Tibial nerve (tissue), 4 donors: ENCODE measurements around the gene ZNF644. TPM values are rescaled to one million over a fixed set of nuclear protein-coding genes. Genes with fewer than 3 reads are reported as not detected.

Experiments used
- DNase-seq, 2 donors: peaks; one replicate each; pipeline ENCODE4 v3.0.0-alpha.2; 2019; ENCODE audit warnings: low spot score in 2 of 2
- H3K27ac ChIP-seq, 4 donors: fragments of 200-600 bp; sonication (generic) in 3 of 4; one replicate each; pipeline ENCODE4 v1.5.1; 2017 to 2019; ENCODE audit warnings: mild to moderate bottlenecking in 1 of 4
- H3K27me3 ChIP-seq, 2 donors: fragments of 200-600 bp; sonication (generic) in 1 of 2; one replicate each; pipeline versions ENCODE4 v1.5.1 to v1.6.0; 2017 to 2019
- H3K36me3 ChIP-seq, 3 donors: fragments of 200-600 bp; sonication (generic); one replicate each; pipeline ENCODE4 v1.5.1; 2018 to 2019
- H3K4me1 ChIP-seq, 4 donors: fragments of 200-600 bp; sonication (generic) in 3 of 4; one replicate each; pipeline ENCODE4 v1.5.1; 2017 to 2019
- H3K4me3 ChIP-seq, 4 donors: fragments of 200-600 bp; sonication (generic) in 3 of 4; one replicate each; pipeline ENCODE4 v1.5.1; 2017 to 2019; ENCODE audit warnings: mild to moderate bottlenecking in 1 of 4, moderate library complexity in 1 of 4
- H3K9me3 ChIP-seq, 4 donors: fragments of 200-600 bp; sonication (generic) in 3 of 4; one replicate each; pipeline ENCODE4 v1.5.1; 2017 to 2019
- EP300 ChIP-seq, 2 donors: sonication (generic); formaldehyde crosslinking; IDR thresholded peaks; one replicate each; pipeline ENCODE4 v1.6.1; 2017; ENCODE audit warnings: antibody characterized with exemption in 2 of 2, mild to moderate bottlenecking in 1 of 2
- POLR2A ChIP-seq, 2 donors: fragments of 450-650 bp; IDR thresholded peaks; one replicate each; pipeline ENCODE4 v1.6.1; 2017; ENCODE audit warnings: antibody characterized with exemption in 2 of 2, mild to moderate bottlenecking in 2 of 2, moderate library complexity in 2 of 2
- WGBS, 2 donors: methylation state at CpG; one replicate each; pipeline ENCODE4 v1.1.5; 2018; 5-methylcytosine and 5-hydroxymethylcytosine counted together
- total RNA-seq, 4 donors: library from RNA; depleted of rRNA; stranded (reverse); fragments of >200 nt; gene quantifications; one replicate each; pipeline ENCODE4 v1.1.0, GENCODE V29; 2016
- TF ChIP-seq, protein P1 (sequence below), 5 experiments: fragments of 200-600 bp in 3 of 5; fragments of 450-650 bp in 2 of 5; sonication (generic) in 3 of 5; IDR thresholded peaks; one replicate each; pipeline ENCODE4 v1.5.1; 2016 to 2019; ENCODE audit warnings: antibody characterized with exemption in 5 of 5, mild to moderate bottlenecking in 3 of 5, moderate library complexity in 2 of 5

ZNF644 gene
- total RNA-seq, 4 donors from 2014 or later = 43.3 to 97.2 (median 70.8) TPM

- Histone ChIP-seq H3K9me3 (peaks cover 0 to 14% (median 3%) of the 10 kb centered on the region in 4 donors), H3K27ac (no peak overlapping the region), H3K36me3 (peaks cover 0 to 12% (median 0%) of the 10 kb centered on the region in 3 donors), H3K4me1 (peaks cover 0 to 41% (median 21%) of the 10 kb centered on the region in 4 donors), H3K4me3 (no peak overlapping the region), H3K27me3 (no peaks in the 10 kb centered on the region)
- DNase-seq = no peak
- TF ChIP-seq POLR2A (IDR thresholded peaks at IDR 0.05) = no peak
- TF ChIP-seq EP300 (IDR thresholded peaks at IDR 0.05) = no peak
- TF ChIP-seq, protein P1, sequence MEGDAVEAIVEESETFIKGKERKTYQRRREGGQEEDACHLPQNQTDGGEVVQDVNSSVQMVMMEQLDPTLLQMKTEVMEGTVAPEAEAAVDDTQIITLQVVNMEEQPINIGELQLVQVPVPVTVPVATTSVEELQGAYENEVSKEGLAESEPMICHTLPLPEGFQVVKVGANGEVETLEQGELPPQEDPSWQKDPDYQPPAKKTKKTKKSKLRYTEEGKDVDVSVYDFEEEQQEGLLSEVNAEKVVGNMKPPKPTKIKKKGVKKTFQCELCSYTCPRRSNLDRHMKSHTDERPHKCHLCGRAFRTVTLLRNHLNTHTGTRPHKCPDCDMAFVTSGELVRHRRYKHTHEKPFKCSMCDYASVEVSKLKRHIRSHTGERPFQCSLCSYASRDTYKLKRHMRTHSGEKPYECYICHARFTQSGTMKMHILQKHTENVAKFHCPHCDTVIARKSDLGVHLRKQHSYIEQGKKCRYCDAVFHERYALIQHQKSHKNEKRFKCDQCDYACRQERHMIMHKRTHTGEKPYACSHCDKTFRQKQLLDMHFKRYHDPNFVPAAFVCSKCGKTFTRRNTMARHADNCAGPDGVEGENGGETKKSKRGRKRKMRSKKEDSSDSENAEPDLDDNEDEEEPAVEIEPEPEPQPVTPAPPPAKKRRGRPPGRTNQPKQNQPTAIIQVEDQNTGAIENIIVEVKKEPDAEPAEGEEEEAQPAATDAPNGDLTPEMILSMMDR (IDR thresholded peaks at IDR 0.05) = no peak
- WGBS, 2 donors = 89 to 92% methylated on average over 7 of the region's 7 CpGs
Measured at GRCh38 chr1:91007092-91007491, 14.7 kb downstream of the ZNF644 start.

GRCh38 chr1:91006113-91006908, 15.5 kb downstream of the ZNF644 start:
- Histone ChIP-seq H3K4me3 (no peak overlapping the region), H3K27me3 (no peaks in the 10 kb centered on the region), H3K36me3 (peaks cover 0 to 12% (median 0%) of the 10 kb centered on the region in 3 donors), H3K9me3 (peaks cover 0 to 14% (median 3%) of the 10 kb centered on the region in 4 donors), H3K27ac (no peak overlapping the region), H3K4me1 (peaks cover 0 to 34% (median 14%) of the 10 kb centered on the region in 4 donors)
- no peak for DNase-seq
- WGBS, 2 donors = 93 to 98% methylated on average over 2 of the region's 2 CpGs
- TF ChIP-seq EP300 (IDR thresholded peaks at IDR 0.05) (no peak), POLR2A (IDR thresholded peaks at IDR 0.05) (no peak)
- TF ChIP-seq, protein P1 (IDR thresholded peaks at IDR 0.05) = no peak

DNA sequence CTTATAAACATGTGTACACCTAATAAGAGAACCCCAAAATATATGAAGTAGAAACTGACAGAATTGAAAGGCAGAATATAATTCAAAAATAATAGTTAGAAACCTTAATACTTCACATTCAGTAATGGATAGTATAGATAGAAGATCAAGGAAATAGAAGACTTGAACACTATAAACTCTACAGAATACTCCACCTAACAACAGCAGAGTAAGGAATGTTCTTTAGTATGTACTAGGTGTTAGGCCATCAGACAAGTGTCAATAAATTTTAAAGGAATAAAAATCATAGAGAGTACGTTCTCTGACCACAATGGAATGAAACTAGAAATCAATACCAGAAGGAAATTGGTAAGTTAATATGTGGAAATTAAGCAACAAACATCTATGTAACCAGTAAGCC, 16.6 kb downstream of the ZNF644 start:
- peaks cover 0 to 14% (median 3%) of the 10 kb centered on the region in 4 donors for H3K9me3 ChIP-seq
- DNase-seq = no peak
- TF ChIP-seq EP300 (IDR thresholded peaks at IDR 0.05) = no peak
- TF ChIP-seq, protein P1 (IDR thresholded peaks at IDR 0.05) = no peak
- no peak for TF ChIP-seq POLR2A (IDR thresholded peaks at IDR 0.05)
- 95 to 96% methylated on average over 1 of the region's 1 CpG for WGBS, 2 donors
- H3K27me3 ChIP-seq = no peaks in the 10 kb centered on the region
- H3K36me3 ChIP-seq = peaks cover 0 to 12% (median 0%) of the 10 kb centered on the region in 3 donors
- H3K27ac ChIP-seq = no peak overlapping the region
- H3K4me3 ChIP-seq = no peak overlapping the region
- H3K4me1 ChIP-seq = peaks cover 0 to 23% (median 8%) of the 10 kb centered on the region in 4 donors

GRCh38 chr1:91004145-91004544, 17.7 kb downstream of the ZNF644 start:
- 88 to 93% methylated on average over 2 of the region's 2 CpGs for WGBS, 2 donors
- H3K27me3 ChIP-seq = no peaks in the 10 kb centered on the region
- peaks cover 0 to 16% (median 0%) of the 10 kb centered on the region in 3 donors for H3K36me3 ChIP-seq
- peaks cover 0 to 12% (median 2%) of the 10 kb centered on the region in 4 donors for H3K4me1 ChIP-seq
- TF ChIP-seq, protein P1 (IDR thresholded peaks at IDR 0.05) = no peak
- TF ChIP-seq EP300 (IDR thresholded peaks at IDR 0.05) = no peak
- peaks cover 0 to 19% (median 3%) of the 10 kb centered on the region in 4 donors for H3K9me3 ChIP-seq
- H3K4me3 ChIP-seq = no peak overlapping the region
- DNase-seq = no peak
- no peak overlapping the region for H3K27ac ChIP-seq

GRCh38 chr1:90996742-90997413, 25.0 kb downstream of the ZNF644 start:
- no peak for DNase-seq
- no peak overlapping the region for H3K27ac ChIP-seq
- TF ChIP-seq POLR2A (IDR thresholded peaks at IDR 0.05) (no peak), EP300 (IDR thresholded peaks at IDR 0.05) (no peak)
- TF ChIP-seq, protein P1 (IDR thresholded peaks at IDR 0.05) = no peak
- 97% methylated on average over 2 of the region's 2 CpGs for WGBS, 2 donors
- peaks cover 0 to 30% (median 0%) of the 10 kb centered on the region in 3 donors for H3K36me3 ChIP-seq
- no peaks in the 10 kb centered on the region for H3K27me3 ChIP-seq
- peaks cover 0 to 4% (median 0%) of the 10 kb centered on the region in 4 donors for H3K4me1 ChIP-seq
- no peak overlapping the region for H3K4me3 ChIP-seq
- H3K9me3 ChIP-seq = peaks cover 0 to 31% (median 2%) of the 10 kb centered on the region in 4 donors
